CD4-positive, CD25-positive, alpha-beta regulatory T cell (primary cell): ENCODE measurements around the gene MACROD2. TPM values are rescaled to one million over a fixed set of nuclear protein-coding genes. Genes with fewer than 3 reads are reported as not detected.

ENCODE experiments used
- ATAC-seq, 2 donors: fragments of 150-1000 bp; cut with Tn5 transposase; one replicate each; pipeline ENCODE4 v1.10.0; 2021; ENCODE audit warnings: low read depth in 2 of 2, moderate number of reproducible peaks in 2 of 2, moderate library complexity in 1 of 2
- DNase-seq, 3 donors: peaks; one replicate each; pipeline versions ENCODE4 v3.0.0 to v3.0.0-alpha.2; 2012 to 2022; ENCODE audit warnings: mixed read lengths in 1 of 3
- H3K27ac ChIP-seq: one replicate; pipeline ENCODE4 v1.7.0; 2013; ENCODE audit warnings: mild to moderate bottlenecking, low read length; ENCODE audit not compliant: insufficient read depth, poor library complexity, severe bottlenecking
- H3K27me3 ChIP-seq: one replicate; pipeline ENCODE4 v1.7.0; 2013; ENCODE audit warnings: low read length; ENCODE audit not compliant: control insufficient read depth, insufficient read depth
- H3K36me3 ChIP-seq: one replicate; pipeline ENCODE4 v1.7.0; 2013; ENCODE audit warnings: mild to moderate bottlenecking, low read length, moderate library complexity; ENCODE audit not compliant: control insufficient read depth, insufficient read depth
- H3K4me1 ChIP-seq: 2 replicates; pipeline ENCODE4 v1.7.0; 2013; ENCODE audit warnings: mild to moderate bottlenecking, low read length; ENCODE audit not compliant: insufficient read depth, control insufficient read depth, poor library complexity, severe bottlenecking
- H3K4me3 ChIP-seq: one replicate; pipeline ENCODE4 v1.7.0; 2013; ENCODE audit warnings: low read depth, mild to moderate bottlenecking, low read length, moderate library complexity
- H3K9me3 ChIP-seq, 2 experiments: 1 replicate in 1 of 2; 2 replicates in 1 of 2; pipeline ENCODE4 v1.7.0; 2013; ENCODE audit warnings: low read length in 2 of 2, mild to moderate bottlenecking in 1 of 2, moderate library complexity in 1 of 2; ENCODE audit not compliant: control insufficient read depth in 2 of 2
- H3K27ac Mint-ChIP-seq, 3 donors: one replicate each; pipeline ENCODE4 v1.8.0; 2020 to 2022; ENCODE audit warnings: mild to moderate bottlenecking in 3 of 3, mixed read lengths in 3 of 3, moderate library complexity in 2 of 3
- H3K27me3 Mint-ChIP-seq: one replicate; pipeline ENCODE4 v1.8.0; 2022; ENCODE audit warnings: mild to moderate bottlenecking, mixed read lengths
- H3K36me3 Mint-ChIP-seq: one replicate; pipeline ENCODE4 v1.8.0; 2020; ENCODE audit warnings: mixed read lengths
- H3K4me1 Mint-ChIP-seq, 4 donors: one replicate each; pipeline ENCODE4 v1.8.0; 2020 to 2022; ENCODE audit warnings: mixed read lengths in 4 of 4, mild to moderate bottlenecking in 1 of 4
- H3K4me3 Mint-ChIP-seq, 4 donors: one replicate each; pipeline ENCODE4 v1.8.0; 2020 to 2022; ENCODE audit warnings: mild to moderate bottlenecking in 4 of 4, mixed read lengths in 4 of 4, moderate library complexity in 3 of 4
- H3K9me3 Mint-ChIP-seq, 7 donors: one replicate each; pipeline ENCODE4 v1.8.0; 2020 to 2022; ENCODE audit warnings: mixed read lengths in 7 of 7, mild to moderate bottlenecking in 3 of 7, moderate library complexity in 2 of 7
- polyA plus RNA-seq, 4 donors: library from polyadenylated mRNA; unstranded; fragments of 300-500 nt; fragmentation: Illumina TruSeq; gene quantifications; one replicate each; pipeline ENCODE4 v1.2.3, GENCODE V29; 2021
- total RNA-seq: library from RNA; stranded (reverse); gene quantifications from one replicate; pipeline ENCODE4 v1.2.3, GENCODE V29; 2022

The MACROD2 gene
- total and polyA plus RNA-seq, 5 donors from 2014 or later: 1.4 TPM; not detected in 4

- Mint-ChIP-seq H3K4me3 (no peak overlapping the region), H3K36me3 (no peaks in the 10 kb centered on the region), H3K27ac (peak overlapping the region in 1 of 3 donors; percentile 41), H3K27me3 (no peaks in the 10 kb centered on the region), H3K9me3 (peaks cover 0 to 8% (median 2%) of the 10 kb centered on the region in 7 donors), H3K4me1 (no peaks in the 10 kb centered on the region)
- no peak overlapping the region for H3K4me3 ChIP-seq
- ATAC-seq (no peak), DNase-seq (no peak)
- no peaks in the 10 kb centered on the region for H3K9me3 ChIP-seq
- H3K27me3 ChIP-seq: no peaks in the 10 kb centered on the region
- H3K27ac ChIP-seq: no peak overlapping the region
- H3K4me1 ChIP-seq: no peaks in the 10 kb centered on the region
- H3K36me3 ChIP-seq: no peaks in the 10 kb centered on the region
Observed at GRCh38 chr20:16028923-16029322, 2033.6 kb downstream of the MACROD2 start.

GRCh38 chr20:16030253-16030652, 2034.9 kb downstream of the MACROD2 start:
- Histone ChIP-seq H3K27ac (no peak overlapping the region), H3K9me3 (no peaks in the 10 kb centered on the region), H3K4me1 (no peaks in the 10 kb centered on the region), H3K36me3 (no peaks in the 10 kb centered on the region), H3K27me3 (no peaks in the 10 kb centered on the region), H3K4me3 (no peak overlapping the region)
- no peak for ATAC-seq
- Mint-ChIP-seq H3K9me3 (peaks cover 0 to 8% (median 2%) of the 10 kb centered on the region in 7 donors), H3K4me1 (no peaks in the 10 kb centered on the region), H3K36me3 (no peaks in the 10 kb centered on the region), H3K27me3 (no peaks in the 10 kb centered on the region), H3K27ac (no peak overlapping the region), H3K4me3 (no peak overlapping the region)
- DNase-seq: no peak

GRCh38 chr20:16035576-16035975, 2040.3 kb downstream of the MACROD2 start:
- no peak overlapping the region for H3K27ac Mint-ChIP-seq
- H3K9me3 Mint-ChIP-seq: peaks cover 0 to 3% (median 2%) of the 10 kb centered on the region in 7 donors
- no peaks in the 10 kb centered on the region for H3K4me1 Mint-ChIP-seq
- no peaks in the 10 kb centered on the region for H3K36me3 Mint-ChIP-seq
- no peaks in the 10 kb centered on the region for H3K27me3 Mint-ChIP-seq
- Histone ChIP-seq H3K4me1 (no peaks in the 10 kb centered on the region), H3K36me3 (no peaks in the 10 kb centered on the region), H3K4me3 (no peak overlapping the region), H3K9me3 (no peaks in the 10 kb centered on the region), H3K27ac (no peak overlapping the region), H3K27me3 (no peaks in the 10 kb centered on the region)
- H3K4me3 Mint-ChIP-seq: no peak overlapping the region
- DNase-seq: no peak
- ATAC-seq: no peak

- no peak for ATAC-seq
- Mint-ChIP-seq H3K4me3 (no peak overlapping the region), H3K27me3 (no peaks in the 10 kb centered on the region), H3K4me1 (no peaks in the 10 kb centered on the region), H3K36me3 (no peaks in the 10 kb centered on the region), H3K9me3 (peaks cover 0 to 5% (median 0%) of the 10 kb centered on the region in 7 donors), H3K27ac (no peak overlapping the region)
- H3K9me3 ChIP-seq: no peaks in the 10 kb centered on the region
- no peaks in the 10 kb centered on the region for H3K27me3 ChIP-seq
- no peak for DNase-seq
- H3K4me1 ChIP-seq: no peaks in the 10 kb centered on the region
- no peaks in the 10 kb centered on the region for H3K36me3 ChIP-seq
- H3K4me3 ChIP-seq: no peak overlapping the region
- no peak overlapping the region for H3K27ac ChIP-seq
Observed at GRCh38 chr20:16036331-16036730, 2041.0 kb downstream of the MACROD2 start.

- DNase-seq (no peak), ATAC-seq (no peak)
- Mint-ChIP-seq H3K36me3 (no peaks in the 10 kb centered on the region), H3K9me3 (peaks cover 0 to 10% (median 0%) of the 10 kb centered on the region in 7 donors), H3K27me3 (no peaks in the 10 kb centered on the region), H3K4me3 (no peak overlapping the region), H3K4me1 (no peaks in the 10 kb centered on the region), H3K27ac (no peak overlapping the region)
- H3K27ac ChIP-seq: no peak overlapping the region
- H3K9me3 ChIP-seq: no peaks in the 10 kb centered on the region
- H3K36me3 ChIP-seq: no peaks in the 10 kb centered on the region
- no peaks in the 10 kb centered on the region for H3K27me3 ChIP-seq
- no peak overlapping the region for H3K4me3 ChIP-seq
- no peaks in the 10 kb centered on the region for H3K4me1 ChIP-seq
Observed at GRCh38 chr20:16040742-16041141, 2045.4 kb downstream of the MACROD2 start.

GRCh38 chr20:16042731-16043130, 2047.4 kb downstream of the MACROD2 start:
- Histone ChIP-seq H3K9me3 (no peaks in the 10 kb centered on the region), H3K4me3 (no peak overlapping the region), H3K27ac (no peak overlapping the region), H3K36me3 (no peaks in the 10 kb centered on the region), H3K4me1 (no peaks in the 10 kb centered on the region), H3K27me3 (no peaks in the 10 kb centered on the region)
- no peak for ATAC-seq
- no peaks in the 10 kb centered on the region for H3K36me3 Mint-ChIP-seq
- H3K4me3 Mint-ChIP-seq: no peak overlapping the region
- peaks cover 0 to 10% (median 0%) of the 10 kb centered on the region in 7 donors for H3K9me3 Mint-ChIP-seq
- no peaks in the 10 kb centered on the region for H3K4me1 Mint-ChIP-seq
- DNase-seq: no peak
- no peak overlapping the region for H3K27ac Mint-ChIP-seq
- H3K27me3 Mint-ChIP-seq: no peaks in the 10 kb centered on the region

GRCh38 chr20:16043931-16044330, 2048.6 kb downstream of the MACROD2 start:
- H3K9me3 ChIP-seq: no peaks in the 10 kb centered on the region
- H3K4me1 ChIP-seq: no peaks in the 10 kb centered on the region
- DNase-seq: no peak
- no peaks in the 10 kb centered on the region for H3K36me3 ChIP-seq
- Mint-ChIP-seq H3K27ac (no peak overlapping the region), H3K27me3 (no peaks in the 10 kb centered on the region), H3K36me3 (no peaks in the 10 kb centered on the region), H3K9me3 (peaks cover 0 to 10% (median 2%) of the 10 kb centered on the region in 7 donors), H3K4me1 (no peaks in the 10 kb centered on the region), H3K4me3 (no peak overlapping the region)
- no peak for ATAC-seq
- H3K4me3 ChIP-seq: no peak overlapping the region
- no peaks in the 10 kb centered on the region for H3K27me3 ChIP-seq
- H3K27ac ChIP-seq: no peak overlapping the region

GRCh38 chr20:16048876-16049275, 2053.6 kb downstream of the MACROD2 start:
- Histone ChIP-seq H3K36me3 (no peaks in the 10 kb centered on the region), H3K4me1 (no peaks in the 10 kb centered on the region), H3K27ac (no peak overlapping the region), H3K27me3 (no peaks in the 10 kb centered on the region), H3K9me3 (no peaks in the 10 kb centered on the region), H3K4me3 (no peak overlapping the region)
- no peaks in the 10 kb centered on the region for H3K27me3 Mint-ChIP-seq
- no peaks in the 10 kb centered on the region for H3K4me1 Mint-ChIP-seq
- peaks cover 0 to 4% (median 2%) of the 10 kb centered on the region in 7 donors for H3K9me3 Mint-ChIP-seq
- no peak overlapping the region for H3K4me3 Mint-ChIP-seq
- DNase-seq (no peak), ATAC-seq (no peak)
- no peak overlapping the region for H3K27ac Mint-ChIP-seq
- H3K36me3 Mint-ChIP-seq: no peaks in the 10 kb centered on the region
